Adipocyte (in vitro differentiated cells): ENCODE data around the gene DBNDD1.
"Not testable (repeated sequence)": the region's sequence is repeated elsewhere in the genome, so short reads cannot be mapped to it uniquely, and the experiment has no call there.

Source experiments
- DNase-seq: peaks from one replicate; pipeline ENCODE4 v3.0.0-alpha.2; 2015; ENCODE audit warnings: low read depth
- H3K27me3 ChIP-seq: replicated peaks from 2 replicates; pipeline ENCODE4 v1.7.0; 2013; ENCODE audit warnings: mild to moderate bottlenecking, low read length, moderate library complexity; ENCODE audit not compliant: control insufficient read depth, insufficient read depth
- H3K36me3 ChIP-seq: 2 replicates; pipeline ENCODE4 v1.7.0; 2013; ENCODE audit warnings: low read length, mild to moderate bottlenecking, moderate library complexity; ENCODE audit not compliant: control insufficient read depth, insufficient read depth, severe bottlenecking
- H3K4me1 ChIP-seq: 2 replicates; pipeline ENCODE4 v1.7.0; 2013; ENCODE audit warnings: mild to moderate bottlenecking, low read length, moderate library complexity; ENCODE audit not compliant: control insufficient read depth, insufficient read depth
- H3K4me3 ChIP-seq: 2 replicates; pipeline ENCODE4 v1.7.0; 2013; ENCODE audit warnings: mild to moderate bottlenecking, low read length, moderate library complexity
- H3K9ac ChIP-seq: 2 replicates; pipeline ENCODE4 v1.7.0; 2013; ENCODE audit warnings: mild to moderate bottlenecking, low read length, moderate library complexity
- H3K9me3 ChIP-seq: 2 replicates; pipeline ENCODE4 v1.7.0; 2013; ENCODE audit warnings: mild to moderate bottlenecking, low read length, moderate library complexity; ENCODE audit not compliant: control insufficient read depth

The DBNDD1 gene

DNA sequence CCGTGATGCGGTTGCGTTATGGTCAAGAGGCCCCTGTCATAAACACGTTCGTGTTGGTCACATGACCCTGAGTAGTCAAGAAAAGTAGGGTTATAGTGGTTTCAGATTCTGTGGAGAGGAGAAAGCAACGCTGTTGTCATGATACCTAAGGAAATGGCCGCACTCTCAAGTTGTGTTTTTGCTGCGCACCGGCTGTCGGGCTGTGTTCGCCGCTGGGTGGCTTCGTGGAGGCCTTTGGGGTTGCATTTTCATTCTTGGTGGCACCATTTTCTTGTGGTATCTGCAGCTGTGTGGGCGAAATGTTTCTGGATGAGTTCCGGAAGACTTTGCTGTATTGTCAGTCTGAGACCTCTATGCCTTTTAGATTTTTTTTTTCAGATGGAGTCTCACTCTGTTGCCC lies 35.7 kb downstream of the DBNDD1 start:
- Histone ChIP-seq H3K9me3 (no peaks in the 10 kb centered on the region), H3K9ac (no peak overlapping the region), H3K4me3 (no peak overlapping the region), H3K27me3 (no peaks in the 10 kb centered on the region), H3K36me3 (peaks cover 79% of the 10 kb centered on the region), H3K4me1 (no peaks in the 10 kb centered on the region)
- DNase-seq = no peak

DNA sequence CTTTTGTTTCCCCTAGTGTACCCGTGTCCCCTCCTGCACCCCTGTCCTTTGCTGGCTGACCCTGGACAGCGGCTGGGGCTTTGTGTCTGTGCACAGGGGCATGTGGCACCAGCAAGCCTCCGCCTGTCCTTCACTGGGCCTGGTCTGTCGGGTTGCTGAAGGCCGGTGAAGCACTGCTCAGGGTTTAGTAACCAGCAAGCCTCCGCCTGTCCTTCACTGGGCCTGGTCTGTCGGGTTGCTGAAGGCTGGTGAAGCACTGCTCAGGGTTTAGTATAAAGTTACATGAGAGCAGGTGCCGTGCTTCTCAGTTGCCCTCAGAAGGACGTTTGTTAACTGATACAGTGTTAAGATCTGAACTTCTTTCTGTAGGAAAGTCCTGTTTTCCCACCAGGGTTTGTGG lies 36.9 kb downstream of the DBNDD1 start:
- DNase-seq = no peak
- H3K36me3 ChIP-seq = peaks cover 79% of the 10 kb centered on the region

GRCh38 chr16:89981414-89981813 lies 37.8 kb downstream of the DBNDD1 start:
- Histone ChIP-seq H3K36me3 (peaks cover 76% of the 10 kb centered on the region), H3K9ac (no peak overlapping the region), H3K27me3 (no peaks in the 10 kb centered on the region), H3K4me1 (no peaks in the 10 kb centered on the region), H3K9me3 (no peaks in the 10 kb centered on the region), H3K4me3 (no peak overlapping the region)
- no peak for DNase-seq

More for the DNA sequence above, 36.9 kb downstream of the DBNDD1 start:
- H3K9ac ChIP-seq = no peak overlapping the region
- H3K9me3 ChIP-seq = no peaks in the 10 kb centered on the region
- H3K4me3 ChIP-seq = no peak overlapping the region
- H3K4me1 ChIP-seq = no peaks in the 10 kb centered on the region
- H3K27me3 ChIP-seq = no peaks in the 10 kb centered on the region

DNA sequence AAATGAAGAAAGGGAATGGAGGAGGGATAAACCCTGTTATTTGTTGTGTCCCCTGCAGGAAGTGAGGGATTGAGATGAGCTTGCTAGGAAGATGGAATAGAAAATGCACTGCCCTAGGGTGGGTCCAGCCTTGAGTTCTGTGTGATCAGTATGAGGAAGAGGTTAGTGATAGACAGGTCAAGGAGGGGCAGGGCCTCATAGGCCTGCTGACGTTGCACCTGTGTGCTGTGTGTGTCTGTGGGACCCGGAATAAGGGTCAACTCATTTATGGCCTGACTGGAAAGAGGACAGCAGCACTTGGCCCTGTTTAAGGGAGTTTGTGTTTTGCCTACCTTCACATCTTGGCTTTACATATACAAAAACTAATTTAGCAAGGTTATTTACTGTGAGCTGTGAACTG lies 44.4 kb downstream of the DBNDD1 start:
- no peak overlapping the region for H3K9ac ChIP-seq
- DNase-seq = no peak
- peaks cover 15% of the 10 kb centered on the region for H3K36me3 ChIP-seq
- H3K27me3 ChIP-seq = no peaks in the 10 kb centered on the region
- no peaks in the 10 kb centered on the region for H3K9me3 ChIP-seq
- no peak overlapping the region for H3K4me3 ChIP-seq
- H3K4me1 ChIP-seq = peaks cover 28% of the 10 kb centered on the region

- no peaks in the 10 kb centered on the region for H3K27me3 ChIP-seq
- peak overlapping the region; percentile 93 for H3K9ac ChIP-seq
- peaks cover 8% of the 10 kb centered on the region for H3K36me3 ChIP-seq
- H3K4me3 ChIP-seq = peak overlapping the region; percentile 92
- DNase-seq = no peak
- no peaks in the 10 kb centered on the region for H3K9me3 ChIP-seq
- H3K4me1 ChIP-seq = peaks cover 28% of the 10 kb centered on the region
Observed at GRCh38 chr16:89973654-89974335, 45.5 kb downstream of the DBNDD1 start.

DNA sequence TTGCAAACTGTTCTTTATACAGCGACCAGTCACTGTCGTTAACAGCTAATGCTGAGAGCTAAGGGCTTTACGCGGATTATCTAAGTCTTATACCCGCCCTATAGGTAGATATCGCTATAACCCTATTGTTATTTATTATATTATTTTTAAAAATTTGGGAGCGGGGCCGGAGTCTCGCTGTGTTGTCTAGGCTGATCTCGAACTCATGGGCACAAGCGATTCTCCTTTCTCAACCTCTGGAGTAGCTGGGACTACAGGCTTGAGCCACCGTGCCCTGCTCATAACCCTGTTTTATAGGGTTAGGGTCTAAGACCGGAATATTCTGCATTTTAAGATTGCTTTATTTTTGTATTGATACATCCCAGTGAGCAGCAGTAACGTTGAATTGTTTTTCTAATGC lies 46.0 kb downstream of the DBNDD1 start:
- H3K9ac ChIP-seq = peak overlapping the region; percentile 93
- H3K9me3 ChIP-seq = no peaks in the 10 kb centered on the region
- no peak for DNase-seq
- no peaks in the 10 kb centered on the region for H3K27me3 ChIP-seq
- H3K36me3 ChIP-seq = peaks cover 8% of the 10 kb centered on the region
- peaks cover 28% of the 10 kb centered on the region for H3K4me1 ChIP-seq
- H3K4me3 ChIP-seq = peak overlapping the region; percentile 92

DNA sequence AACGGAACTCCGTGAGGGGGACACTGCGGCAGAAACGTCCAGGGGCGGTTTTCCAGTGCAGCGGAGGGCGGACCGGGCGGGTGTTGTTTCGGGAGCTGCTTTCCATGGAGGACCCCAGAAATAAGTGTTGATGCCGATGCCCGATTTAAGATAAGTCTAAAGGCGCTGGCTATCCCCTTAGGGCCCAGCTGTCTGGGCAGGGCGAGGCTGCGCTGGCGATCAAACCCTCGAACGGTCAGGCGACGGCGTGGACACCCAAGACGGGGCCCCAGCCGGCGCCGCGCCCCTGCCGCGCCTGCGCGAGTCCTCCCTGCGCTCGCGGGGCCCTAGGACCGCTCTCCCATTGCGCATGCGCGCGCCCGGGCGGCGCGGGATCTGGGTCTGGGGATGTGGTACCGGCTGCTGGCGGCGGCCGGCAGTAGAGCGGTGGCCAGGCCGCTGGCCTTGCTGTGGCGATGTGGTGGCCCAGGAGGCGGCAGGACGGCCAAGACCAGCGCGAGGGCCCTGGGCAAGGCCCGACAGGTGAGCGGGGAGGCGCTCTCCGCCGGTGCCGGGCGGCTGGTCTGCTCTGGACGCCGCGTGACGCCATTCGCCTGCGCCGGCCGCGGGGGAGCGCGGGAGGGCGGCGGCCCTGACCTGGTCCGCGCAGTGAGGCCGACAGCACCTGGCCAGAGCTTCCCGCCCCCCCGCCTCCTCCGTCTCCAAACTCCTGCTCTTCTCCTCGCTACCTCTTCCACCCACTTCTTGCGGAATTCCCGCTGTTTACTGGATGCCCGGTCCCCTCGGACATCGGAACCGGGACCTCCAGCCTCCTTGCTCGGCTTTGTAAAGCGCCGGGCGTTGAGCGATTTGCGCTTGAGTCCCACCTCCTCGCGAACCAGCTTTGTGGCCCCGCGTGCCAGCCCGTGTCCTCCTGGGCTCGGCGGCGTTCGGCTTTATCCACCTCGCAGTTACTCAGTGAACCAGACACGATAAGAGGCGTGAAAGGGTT lies 46.7 kb downstream of the DBNDD1 start:
- Histone ChIP-seq H3K9ac (peak overlapping the region; percentile 93), H3K27me3 (no peaks in the 10 kb centered on the region), H3K4me3 (peak overlapping the region; percentile 92), H3K4me1 (peaks cover 28% of the 10 kb centered on the region), H3K9me3 (no peaks in the 10 kb centered on the region), H3K36me3 (peaks cover 3% of the 10 kb centered on the region)
- DNase-seq = peak; percentile 97

DNA sequence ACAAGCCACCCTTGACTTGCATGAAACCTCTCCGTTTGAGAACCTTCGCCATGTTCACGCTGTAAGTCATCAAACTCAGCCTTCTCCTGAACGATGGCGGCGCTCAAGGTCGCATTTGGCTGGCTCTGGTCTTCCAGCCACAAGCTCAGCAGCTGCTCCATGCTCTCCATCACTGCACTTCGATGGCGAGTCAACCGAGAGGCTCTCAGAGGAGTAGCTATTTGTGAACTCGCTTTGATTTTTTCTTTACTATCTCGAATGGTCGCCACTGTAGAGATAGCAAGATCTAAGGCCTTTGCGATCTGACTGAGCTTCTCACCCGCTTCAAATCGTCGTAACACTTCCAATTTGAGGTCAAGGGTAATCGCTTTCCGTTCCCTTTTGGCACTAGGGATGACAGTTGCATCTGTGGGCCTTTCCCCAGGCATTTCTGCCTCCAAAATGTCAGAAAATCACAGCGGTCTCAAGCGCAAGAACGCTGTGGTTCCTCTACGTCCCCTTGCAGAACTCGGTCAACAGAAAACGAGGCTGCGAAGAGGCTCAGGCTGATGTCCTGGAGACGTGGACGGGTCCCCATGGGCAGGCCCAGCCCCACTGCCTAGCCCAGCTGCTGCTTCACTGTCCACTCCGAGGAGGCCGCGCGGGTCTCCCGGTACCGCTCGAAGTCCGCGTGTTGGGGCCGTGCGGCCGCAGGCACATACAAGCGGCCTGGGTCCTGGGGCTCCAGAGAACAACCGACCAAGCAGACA lies 47.6 kb downstream of the DBNDD1 start:
- Histone ChIP-seq H3K9me3 (no peaks in the 10 kb centered on the region), H3K27me3 (no peaks in the 10 kb centered on the region), H3K4me3 (peak overlapping the region; percentile 92), H3K9ac (peak overlapping the region; percentile 93), H3K4me1 (peaks cover 28% of the 10 kb centered on the region), H3K36me3 (peaks cover 3% of the 10 kb centered on the region)
- DNase-seq = no peak

- H3K27me3 ChIP-seq = no peaks in the 10 kb centered on the region
- peak overlapping the region; percentile 57 for H3K4me3 ChIP-seq
- H3K9me3 ChIP-seq = no peaks in the 10 kb centered on the region
- DNase-seq = no peak
- no peak overlapping the region for H3K9ac ChIP-seq
- H3K36me3 ChIP-seq = peaks cover 6% of the 10 kb centered on the region
- peaks cover 28% of the 10 kb centered on the region for H3K4me1 ChIP-seq
Observed at GRCh38 chr16:89969741-89970410, 49.4 kb downstream of the DBNDD1 start.

DNA sequence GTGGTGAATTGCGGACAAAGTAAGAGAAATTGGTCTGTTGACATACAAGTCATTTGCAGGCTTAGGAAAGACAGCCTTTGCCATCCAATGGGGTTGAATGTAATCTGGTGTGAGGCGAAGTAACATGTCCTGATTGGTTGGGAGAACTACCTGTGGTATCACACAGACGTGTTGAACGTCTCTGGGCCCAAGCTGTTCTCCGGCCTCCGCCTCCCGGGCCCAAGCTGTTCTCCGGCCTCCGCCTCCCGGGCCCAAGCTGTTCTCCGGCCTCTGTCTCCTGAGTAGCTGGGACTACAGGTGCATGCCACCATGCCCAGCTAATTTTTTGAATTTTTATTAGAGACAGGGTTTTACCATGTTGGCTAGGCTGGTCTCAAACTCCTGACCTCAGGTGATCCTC lies 51.2 kb downstream of the DBNDD1 start:
- H3K4me3 ChIP-seq = not testable (repeated sequence)

More for the DNA sequence above, 51.2 kb downstream of the DBNDD1 start:
- not testable (repeated sequence) for H3K9ac ChIP-seq, H3K9me3 ChIP-seq, DNase-seq, H3K36me3 ChIP-seq, H3K27me3 ChIP-seq
- peaks cover 20% of the 10 kb centered on the region for H3K4me1 ChIP-seq
